ENCODE results near the gene CEP170B. TPM values are rescaled to one million over a fixed set of nuclear protein-coding genes. Genes with fewer than 3 reads are reported as not detected.

CEP170B gene
- total and polyA plus RNA-seq, 2 of the 13 experiments (the other 11 are each of a cell fraction or from before 2014, with no cell fraction given) = 4.3 to 8.8 TPM

DNA sequence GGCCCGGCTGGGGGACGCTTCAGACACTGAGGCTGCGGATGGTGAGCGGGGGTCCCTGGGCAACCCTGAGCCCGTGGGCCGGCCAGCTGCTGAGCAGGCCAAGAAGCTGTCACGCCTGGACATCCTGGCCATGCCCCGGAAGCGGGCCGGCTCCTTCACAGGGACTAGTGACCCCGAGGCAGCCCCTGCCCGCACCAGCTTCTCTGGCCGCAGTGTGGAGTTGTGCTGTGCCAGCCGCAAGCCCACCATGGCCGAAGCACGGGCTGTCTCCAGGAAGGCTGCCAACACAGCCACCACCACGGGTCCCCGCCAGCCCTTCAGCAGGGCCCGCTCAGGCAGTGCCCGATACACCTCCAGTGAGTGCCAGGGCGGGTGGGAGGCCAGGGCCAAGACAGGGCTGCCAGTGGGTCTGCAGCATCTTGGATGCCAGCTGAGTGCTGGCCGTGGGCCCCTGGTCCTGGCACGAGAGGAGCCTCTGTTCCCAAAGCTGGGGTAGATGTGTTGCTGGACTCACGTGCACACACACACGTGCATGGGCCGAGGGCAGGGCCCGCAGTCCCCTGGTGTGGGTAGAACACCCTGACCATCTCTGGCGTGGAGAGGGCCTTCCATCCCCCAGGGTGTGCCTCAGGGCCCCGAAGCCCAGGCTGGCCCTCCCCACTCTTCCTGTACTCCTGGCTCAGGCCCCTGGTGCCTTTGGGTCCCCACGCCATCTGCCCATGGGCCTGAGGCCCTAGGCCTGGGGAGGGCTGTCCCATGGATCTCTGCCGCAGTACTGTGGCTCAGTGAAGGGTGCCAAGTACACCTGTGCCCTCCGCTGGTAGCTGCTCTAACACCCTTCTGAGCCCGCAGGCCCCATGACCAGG lies 22.8 kb downstream of the CEP170B start:
- TF ChIP-seq SSRP1 (CRISPR knock-in tag; IDR thresholded peaks at IDR 0.05) (no peak), AGO2 (optimal IDR thresholded peaks at IDR 0.05; ENCODE audit: low read depth, low read length) (peak; percentile 15), ATF7-NPFF (CRISPR knock-in tag; IDR thresholded peaks at IDR 0.05; ENCODE audit: low read depth) (no peak)
- no peaks in the 10 kb centered on the region for H3K9me3 ChIP-seq (ENCODE audit: low read length)
- intact Hi-C loops (cut with micrococcal nuclease; ENCODE audit: unreplicated experiment) (no loop called here), in situ Hi-C loops (cut with HindIII; ENCODE audit: extremely low pct_ligation_motif_present, low pct_unique_long_range_greater_than_20kb) (no loop called here)
- no peak overlapping the region for H2AFZ ChIP-seq (ENCODE audit: low read length)
- DNase-seq (ENCODE audit: low spot score) = no peak
- BruUV-seq (replicated peaks) = no TSS peak
- CTCF ChIA-PET (ENCODE audit: low intra/inter-chr PET ratio, low total read pairs) = no interaction called here
- no peak overlapping the region for H3K27ac ChIP-seq (ENCODE audit: extremely low read length, insufficient read depth, low read length)
- H3K9ac ChIP-seq (ENCODE audit: insufficient read depth, low read depth, low read length) = no peak overlapping the region
- H3K27me3 ChIP-seq (ENCODE audit: control insufficient read depth in 1 of 2, insufficient read depth in 2 of 2, low read length in 2 of 2) = no peaks in the 10 kb centered on the region
- no peak for ATAC-seq
- POLR2A ChIA-PET = no interaction called here
- peaks cover 4 to 7% of the 10 kb centered on the region in 2 experiments; a peak in 2 of 5 replicates for H3K36me3 ChIP-seq (replicated peaks in 1 of 2; ENCODE audit: control insufficient read depth in 1 of 2, insufficient read depth in 2 of 2, low read length in 2 of 2)
- H3K4me1 ChIP-seq (ENCODE audit: insufficient read depth, low read length) = no peaks in the 10 kb centered on the region
- WGBS (ENCODE audit: low lambda C conversion rate) = no CpG with 5 or more reads among the region's 33 CpGs
- no peaks in the 10 kb centered on the region for H3K79me2 ChIP-seq (ENCODE audit: insufficient read depth, low read length)
- no peak overlapping the region for H3K4me2 ChIP-seq (ENCODE audit: low read depth, low read length)
- no peaks in the 10 kb centered on the region for H4K20me1 ChIP-seq (ENCODE audit: insufficient read depth, low read length)
- no peak for FAIRE-seq
- H3K4me3 ChIP-seq (replicated peaks in 1 of 3; ENCODE audit: insufficient read depth in 1 of 3, low read depth in 2 of 3, low read length in 3 of 3) = no peak overlapping the region

DNA sequence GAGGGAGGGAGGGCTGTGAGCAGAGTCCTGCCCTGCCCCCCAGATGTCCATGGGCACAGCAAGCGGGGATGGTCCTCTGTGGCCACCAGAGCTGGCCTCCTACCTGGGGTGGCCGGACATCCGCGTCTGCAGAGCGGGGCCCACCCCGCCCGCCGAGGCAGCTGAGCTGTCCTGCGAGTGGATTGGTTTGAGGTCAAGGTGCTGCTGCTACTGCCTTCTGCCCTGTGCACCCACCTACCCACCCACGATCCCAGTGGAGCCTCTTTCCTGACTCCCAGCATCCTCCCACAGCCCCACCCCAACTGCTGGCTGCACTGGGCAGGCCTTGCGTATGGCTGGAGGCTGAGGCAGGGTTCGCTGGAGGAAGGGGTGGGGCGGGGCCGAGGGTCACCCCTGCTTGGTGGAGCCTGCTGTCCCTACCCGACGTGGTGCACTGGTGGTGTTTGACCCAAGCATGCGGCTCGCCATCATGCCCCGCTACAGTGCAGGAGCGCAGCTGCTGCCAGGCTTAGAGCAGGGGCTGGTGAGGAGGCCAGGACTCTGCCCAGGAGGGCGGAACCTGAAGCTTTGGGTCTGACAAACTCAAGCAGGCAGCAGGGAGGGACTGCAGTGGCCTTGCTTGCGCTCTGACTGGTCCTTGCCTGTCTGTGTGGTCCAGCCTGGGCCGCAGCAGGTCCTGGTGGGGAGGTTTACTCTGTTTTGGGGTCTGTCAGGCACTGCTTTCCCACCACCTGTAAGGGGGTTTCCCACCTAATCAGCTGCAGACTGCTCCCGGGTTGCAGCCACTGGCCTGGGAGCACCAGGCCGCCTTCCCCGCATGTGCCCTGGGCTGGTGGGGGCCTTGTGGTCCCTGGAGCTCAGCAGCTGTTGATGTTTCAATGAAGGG lies 23.7 kb downstream of the CEP170B start:
- in situ Hi-C loops (cut with HindIII; ENCODE audit: extremely low pct_ligation_motif_present, low pct_unique_long_range_greater_than_20kb) (no loop called here), intact Hi-C loops (cut with micrococcal nuclease; ENCODE audit: unreplicated experiment) (no loop called here)
- Histone ChIP-seq H3K9me3 (ENCODE audit: low read length) (no peaks in the 10 kb centered on the region), H3K4me2 (ENCODE audit: low read depth, low read length) (no peak overlapping the region), H4K20me1 (ENCODE audit: insufficient read depth, low read length) (no peaks in the 10 kb centered on the region), H3K4me1 (ENCODE audit: insufficient read depth, low read length) (no peaks in the 10 kb centered on the region), H3K27me3 (ENCODE audit: control insufficient read depth in 1 of 2, insufficient read depth in 2 of 2, low read length in 2 of 2) (no peaks in the 10 kb centered on the region), H3K27ac (ENCODE audit: extremely low read length, insufficient read depth, low read length) (no peak overlapping the region), H3K36me3 (replicated peaks in 1 of 2; ENCODE audit: control insufficient read depth in 1 of 2, insufficient read depth in 2 of 2, low read length in 2 of 2) (peaks cover 2 to 7% of the 10 kb centered on the region in 2 experiments; a peak in 2 of 5 replicates), H3K79me2 (ENCODE audit: insufficient read depth, low read length) (no peaks in the 10 kb centered on the region), H3K9ac (ENCODE audit: insufficient read depth, low read depth, low read length) (no peak overlapping the region), H2AFZ (ENCODE audit: low read length) (no peak overlapping the region), H3K4me3 (replicated peaks in 1 of 3; ENCODE audit: insufficient read depth in 1 of 3, low read depth in 2 of 3, low read length in 3 of 3) (no peak overlapping the region)
- FAIRE-seq (no peak), DNase-seq (ENCODE audit: low spot score) (no peak), ATAC-seq (no peak)
- CTCF ChIA-PET (ENCODE audit: low intra/inter-chr PET ratio, low total read pairs) = no interaction called here
- POLR2A ChIA-PET = no interaction called here
- 0 out of 2 replicates have a peak, but pooled peaks have one; percentile 3 for TF ChIP-seq RBFOX2 (IDR thresholded peaks at IDR 0.05; ENCODE audit: low read depth, low read length)
- TF ChIP-seq ZNF350 (CRISPR knock-in tag; IDR thresholded peaks at IDR 0.05; ENCODE audit: borderline replicate concordance, low read depth) = no peak
- BruUV-seq (replicated peaks) = no TSS peak
- 95% methylated on average over 12 of the region's 26 CpGs for WGBS (ENCODE audit: low lambda C conversion rate)
